ENCODE measurements around the gene CPB2.

- TF ChIP-seq POLR2A (IDR thresholded peaks at IDR 0.05) = no peak
- TF ChIP-seq, protein P1, sequence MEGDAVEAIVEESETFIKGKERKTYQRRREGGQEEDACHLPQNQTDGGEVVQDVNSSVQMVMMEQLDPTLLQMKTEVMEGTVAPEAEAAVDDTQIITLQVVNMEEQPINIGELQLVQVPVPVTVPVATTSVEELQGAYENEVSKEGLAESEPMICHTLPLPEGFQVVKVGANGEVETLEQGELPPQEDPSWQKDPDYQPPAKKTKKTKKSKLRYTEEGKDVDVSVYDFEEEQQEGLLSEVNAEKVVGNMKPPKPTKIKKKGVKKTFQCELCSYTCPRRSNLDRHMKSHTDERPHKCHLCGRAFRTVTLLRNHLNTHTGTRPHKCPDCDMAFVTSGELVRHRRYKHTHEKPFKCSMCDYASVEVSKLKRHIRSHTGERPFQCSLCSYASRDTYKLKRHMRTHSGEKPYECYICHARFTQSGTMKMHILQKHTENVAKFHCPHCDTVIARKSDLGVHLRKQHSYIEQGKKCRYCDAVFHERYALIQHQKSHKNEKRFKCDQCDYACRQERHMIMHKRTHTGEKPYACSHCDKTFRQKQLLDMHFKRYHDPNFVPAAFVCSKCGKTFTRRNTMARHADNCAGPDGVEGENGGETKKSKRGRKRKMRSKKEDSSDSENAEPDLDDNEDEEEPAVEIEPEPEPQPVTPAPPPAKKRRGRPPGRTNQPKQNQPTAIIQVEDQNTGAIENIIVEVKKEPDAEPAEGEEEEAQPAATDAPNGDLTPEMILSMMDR (IDR thresholded peaks at IDR 0.05) = no peak
Observed at GRCh38 chr13:46038296-46038695, 66.5 kb downstream of the CPB2 start.

Measured in testis (tissue), 2 donors.